Measurements from ENCODE around the gene MRPL58.

The MRPL58 gene

GRCh38 chr17:75046407-75047289, 34.2 kb downstream of the MRPL58 start, which contains the start of the genes ATP5PD and KCTD2:
Gene ATP5PD (minus strand): TSS chr17:75046969. CDS start chr17:75042650, 4,319 bp downstream.
Gene KCTD2 (plus strand): TSS chr17:75047225. CDS start chr17:75047251, 26 bp downstream.
- H3K4me3 ChIP-seq (ENCODE audit: low read depth, low read length), result peak within 1 kb of the TSS; percentile 99
- POLR2A ChIA-PET, result interaction anchor here (1.5 to 3.3 kb wide), 3 partner anchors 12 to 34 kb away, joined by 4 to 18 read pairs (median 8); partner anchors contain the start of gene MRPL58
- TF ChIP-seq CTCF (IDR thresholded peaks at IDR 0.05; ENCODE audit: insufficient read depth, low read length, missing control alignments), result no peak
- CTCF ChIA-PET, result interaction anchor here (1.0 to 5.2 kb wide), 4 partner anchors 14 to 160 kb away, joined by 3 to 52 read pairs (median 9); no protein-coding TSS in a partner anchor
- DNase-seq (ENCODE audit: low read depth, low spot score), result peak; percentile 77

- no peak for DNase-seq (ENCODE audit: low read depth, low spot score)
- ChIA-PET POLR2A (interaction anchor here (1.9 to 3.3 kb wide), 2 partner anchors 12 to 13 kb away, joined by 4 to 18 read pairs; no protein-coding TSS in a partner anchor), CTCF (interaction anchor here (1.0 to 5.2 kb wide), 4 partner anchors 13 to 159 kb away, joined by 3 to 52 read pairs (median 13); no protein-coding TSS in a partner anchor)
- peak overlapping the region; percentile 99 for H3K4me3 ChIP-seq (ENCODE audit: low read depth, low read length)
- TF ChIP-seq CTCF (IDR thresholded peaks at IDR 0.05; ENCODE audit: insufficient read depth, low read length, missing control alignments), result no peak
Observed at GRCh38 chr17:75047398-75048098, 35.1 kb downstream of the MRPL58 start.

- peak overlapping the region; percentile 99 for H3K4me3 ChIP-seq (ENCODE audit: low read depth, low read length)
- DNase-seq (ENCODE audit: low read depth, low spot score), result no peak
- CTCF ChIA-PET, result interaction anchor here (0.6 to 5.2 kb wide), 6 partner anchors 9 to 154 kb away, joined by 3 to 52 read pairs (median 13); no protein-coding TSS in a partner anchor
- TF ChIP-seq CTCF (IDR thresholded peaks at IDR 0.05; ENCODE audit: insufficient read depth, low read length, missing control alignments), result no peak
- POLR2A ChIA-PET, result interaction anchor here (1.5 to 3.3 kb wide), 2 partner anchors 11 to 14 kb away, joined by 5 to 18 read pairs; no protein-coding TSS in a partner anchor
Observed at GRCh38 chr17:75048249-75048878, 35.9 kb downstream of the MRPL58 start.

- no peak overlapping the region for H3K4me3 ChIP-seq (ENCODE audit: low read depth, low read length)
- DNase-seq (ENCODE audit: low read depth, low spot score), result no peak
- TF ChIP-seq CTCF (IDR thresholded peaks at IDR 0.05; ENCODE audit: insufficient read depth, low read length, missing control alignments), result no peak
- POLR2A ChIA-PET, result interaction anchor here (1.5 to 3.3 kb wide), 2 partner anchors 11 to 14 kb away, joined by 5 to 18 read pairs; no protein-coding TSS in a partner anchor
- CTCF ChIA-PET, result interaction anchor here (0.6 to 5.2 kb wide), 6 partner anchors 9 to 154 kb away, joined by 3 to 52 read pairs (median 13); no protein-coding TSS in a partner anchor
Observed at GRCh38 chr17:75049057-75049456, 36.6 kb downstream of the MRPL58 start.

GRCh38 chr17:75049706-75050105, 37.2 kb downstream of the MRPL58 start:
- H3K4me3 ChIP-seq (ENCODE audit: low read depth, low read length), result no peak overlapping the region; the same call in 1 of the 2 replicates
- ChIA-PET CTCF (interaction anchor here (2.0 to 5.2 kb wide), 4 partner anchors 11 to 121 kb away, joined by 11 to 52 read pairs (median 16); no protein-coding TSS in a partner anchor), POLR2A (interaction anchor here (1.5 kb wide), 1 partner anchor 10 kb away, joined by 5 read pairs; no protein-coding TSS in a partner anchor)
- TF ChIP-seq CTCF (IDR thresholded peaks at IDR 0.05; ENCODE audit: insufficient read depth, low read length, missing control alignments), result no peak
- DNase-seq (ENCODE audit: low read depth, low spot score), result no peak

Data from AG04449 (cell line).